Kidney tubule cell (primary cell): ENCODE measurements around the gene SLC9A9.
A peak's percentile ranks its signal among the peaks of the same experiment; 100 is the strongest.
"Not testable (repeated sequence)": the region's sequence is repeated elsewhere in the genome, so short reads cannot be mapped to it uniquely, and the experiment has no call there.

ENCODE experiments used
- DNase-seq: peaks from one replicate; pipeline ENCODE4 v3.0.0-alpha.2; 2018; ENCODE audit warnings: low spot score

Gene SLC9A9

DNA sequence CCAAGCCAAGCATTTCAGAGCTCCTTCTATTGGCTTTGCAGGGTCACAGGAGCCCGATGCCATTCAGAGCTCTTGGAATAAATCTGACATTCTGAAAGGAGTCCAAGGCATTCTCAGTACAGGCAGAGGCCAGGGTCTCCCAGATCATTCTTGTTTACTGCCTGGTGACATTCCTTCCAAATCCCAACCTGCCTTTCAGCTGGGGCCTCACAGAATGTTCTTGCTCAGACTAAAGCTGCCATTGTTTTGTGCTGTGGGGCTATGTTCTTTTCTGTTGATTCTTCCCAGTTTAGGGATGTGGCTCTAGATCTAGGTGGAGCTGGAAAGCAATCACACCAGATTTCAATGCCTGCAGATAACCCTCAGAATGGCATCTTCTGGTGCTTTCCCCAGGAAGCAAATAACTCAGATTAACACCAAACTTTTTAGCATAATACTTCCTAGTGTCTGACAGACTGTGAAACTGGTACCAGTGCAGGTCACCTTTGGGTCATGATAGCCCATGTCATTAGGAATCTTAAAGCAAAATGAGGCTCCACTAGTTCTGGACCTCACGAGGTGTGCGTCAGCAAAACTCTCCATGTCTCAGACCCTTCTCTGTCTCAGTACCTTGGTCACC lies 561.8 kb downstream of the SLC9A9 start:
- DNase-seq, result no peak

- DNase-seq, result no peak
Measured at GRCh38 chr3:143283432-143284128, 564.7 kb downstream of the SLC9A9 start.

DNA sequence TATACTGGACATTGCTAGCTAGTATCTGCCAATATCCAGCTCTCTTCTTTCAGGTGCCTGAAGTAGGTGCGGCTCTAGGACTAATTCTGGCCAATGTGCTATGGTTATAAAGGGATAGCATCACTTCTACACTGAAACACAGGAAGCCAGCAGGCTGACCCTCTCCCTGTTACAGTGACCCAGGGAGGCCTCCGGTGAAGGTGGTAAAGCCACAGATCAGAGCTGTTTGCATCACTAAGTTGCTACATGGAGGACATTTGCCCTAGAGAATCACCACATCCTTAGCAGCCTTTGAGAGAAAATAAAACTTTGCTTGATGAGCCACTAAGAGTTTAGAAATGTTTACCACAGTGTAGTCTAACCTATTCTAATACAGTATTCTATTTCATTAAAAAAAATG lies 567.3 kb downstream of the SLC9A9 start:
- no peak for DNase-seq

DNA sequence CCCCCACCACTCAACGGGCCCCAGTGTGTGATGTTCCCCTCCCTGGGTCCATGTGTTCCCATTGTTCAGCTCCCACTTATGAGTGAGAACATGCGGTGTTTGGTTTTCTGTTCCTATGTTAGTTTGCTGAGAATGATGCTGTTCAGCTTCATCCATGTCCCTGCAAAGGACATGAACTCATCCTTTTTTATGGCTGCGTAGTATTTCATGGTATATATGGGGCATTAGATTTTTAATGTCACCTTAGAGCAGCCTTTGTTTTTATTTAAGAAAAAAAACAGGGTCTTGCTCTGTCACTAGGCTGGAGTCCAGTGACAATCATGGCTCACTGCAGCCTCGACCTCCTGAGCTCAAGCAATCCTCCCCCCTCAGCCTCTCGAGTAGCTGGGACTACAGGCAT lies 568.7 kb downstream of the SLC9A9 start:
- not testable (repeated sequence) for DNase-seq

- no peak for DNase-seq
Measured at GRCh38 chr3:143278721-143279120, 569.5 kb downstream of the SLC9A9 start.

DNA sequence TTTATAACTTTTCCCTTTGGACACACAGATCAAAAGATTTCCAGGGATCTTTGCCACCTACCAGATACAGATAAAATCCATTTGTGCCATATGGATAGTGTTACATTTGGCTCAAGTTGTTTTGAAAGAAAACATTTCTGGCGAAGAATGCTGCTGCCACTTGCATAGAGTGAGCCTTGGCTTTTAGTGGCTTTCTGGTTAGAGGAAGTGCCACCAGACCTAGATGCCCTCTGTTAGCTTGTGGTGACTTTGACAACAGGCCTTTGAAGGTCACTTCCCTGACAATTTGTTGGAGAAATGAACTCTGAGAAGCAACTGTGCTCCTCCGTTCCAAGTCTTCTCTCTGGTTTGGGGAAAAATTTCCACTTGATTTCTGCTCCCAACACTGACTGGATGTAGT lies 570.7 kb downstream of the SLC9A9 start:
- no peak for DNase-seq

- no peak for DNase-seq
Measured at GRCh38 chr3:143276592-143276991, 571.7 kb downstream of the SLC9A9 start.

GRCh38 chr3:143273975-143274690 lies 574.1 kb downstream of the SLC9A9 start:
- no peak for DNase-seq

DNA sequence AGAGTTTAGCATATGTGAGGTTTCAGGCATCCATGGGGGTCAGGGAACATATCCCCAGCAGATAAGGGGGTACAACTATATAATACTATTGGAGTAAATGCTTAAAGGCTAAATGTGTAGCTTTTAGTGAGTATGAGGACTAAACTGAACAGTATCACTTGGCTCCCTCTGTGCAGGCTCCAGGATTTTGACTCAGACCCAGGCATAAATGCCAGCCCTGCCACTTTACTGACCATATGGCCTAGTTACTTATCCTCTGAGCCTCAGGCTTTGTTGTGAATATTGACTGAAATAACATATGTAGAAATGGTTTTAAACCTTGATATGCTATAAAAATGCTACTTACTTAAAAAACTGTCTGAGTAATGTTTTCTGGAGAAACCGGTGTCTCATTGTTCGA lies 577.1 kb downstream of the SLC9A9 start:
- DNase-seq, result no peak

DNA sequence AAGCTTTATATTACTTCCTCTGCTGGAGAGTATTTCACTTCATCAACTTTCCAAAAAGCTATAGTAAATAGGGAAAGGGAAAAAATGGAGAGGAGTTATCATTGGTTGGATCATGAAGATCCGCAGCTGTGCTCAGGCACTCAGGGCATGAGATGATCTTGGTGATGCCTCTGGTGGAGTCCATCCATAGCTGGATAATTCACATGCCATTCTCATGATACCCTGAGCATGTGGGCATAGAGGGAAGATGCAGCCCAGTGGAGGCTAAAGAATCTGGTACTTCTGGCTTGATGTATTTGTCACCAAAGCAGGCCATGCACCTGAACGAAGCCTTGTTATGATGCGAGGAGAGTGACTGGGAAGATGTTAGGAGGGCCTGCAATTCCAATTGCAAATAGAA lies 578.5 kb downstream of the SLC9A9 start:
- peak; percentile 23 for DNase-seq

DNA sequence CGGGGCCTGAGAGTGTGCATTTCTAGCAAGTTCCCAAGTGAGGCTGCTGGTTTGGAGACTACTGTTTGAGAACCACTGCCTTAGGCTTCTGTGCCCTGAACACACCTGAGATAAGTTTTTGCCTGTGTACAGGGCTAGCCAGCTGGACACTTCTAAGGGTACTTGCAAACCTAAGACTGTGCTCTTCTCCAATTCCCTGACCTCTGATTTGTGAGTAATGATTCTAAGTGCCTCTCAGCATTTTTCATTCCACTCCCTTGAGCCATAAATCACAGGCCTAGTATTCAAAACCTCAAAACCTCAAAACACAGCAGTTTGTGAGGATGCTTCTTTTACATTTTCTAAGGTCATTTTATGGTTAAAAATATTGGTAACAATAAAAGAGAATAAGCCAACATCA lies 580.3 kb downstream of the SLC9A9 start:
- no peak for DNase-seq

DNA sequence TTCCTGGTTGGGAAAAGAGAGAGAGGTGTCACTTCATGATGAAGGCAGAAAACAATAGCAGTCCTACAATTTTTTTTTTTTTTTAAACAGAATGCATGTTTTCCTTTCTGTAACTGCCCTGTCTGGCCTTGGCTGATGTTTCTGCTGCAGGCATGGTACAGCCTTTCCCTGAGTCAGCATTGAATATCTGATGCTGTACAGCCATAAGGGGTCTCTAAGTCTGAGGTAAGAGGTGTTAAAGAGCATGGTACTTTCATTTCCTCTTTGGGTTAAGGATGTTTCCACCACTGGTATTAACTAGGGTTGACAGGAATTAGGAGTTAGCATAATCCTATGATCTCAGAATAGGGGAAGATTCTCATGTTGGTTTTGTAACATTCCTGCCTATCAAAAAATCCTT lies 581.3 kb downstream of the SLC9A9 start:
- no peak for DNase-seq

DNA sequence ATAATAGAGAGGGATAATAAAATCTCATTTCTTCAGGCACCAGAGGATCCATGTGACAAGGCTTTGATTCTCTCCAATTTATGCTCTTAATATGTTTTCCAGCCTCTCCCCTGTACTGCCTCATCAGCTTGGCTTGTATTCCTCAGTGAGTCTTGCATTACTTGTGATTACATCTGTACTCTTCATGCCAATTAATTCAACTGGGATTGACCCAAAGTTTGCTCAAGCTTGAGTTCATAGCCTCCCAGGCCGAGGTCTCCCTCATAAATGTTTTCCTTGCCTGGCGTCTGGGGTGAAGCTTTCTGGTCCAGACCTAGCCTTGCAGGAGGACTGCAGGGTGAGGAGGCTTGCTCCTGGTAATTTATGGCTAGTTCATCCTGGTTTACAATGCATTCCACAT lies 581.8 kb downstream of the SLC9A9 start:
- no peak for DNase-seq

- no peak for DNase-seq
Measured at GRCh38 chr3:143265501-143266070, 582.7 kb downstream of the SLC9A9 start.

DNA sequence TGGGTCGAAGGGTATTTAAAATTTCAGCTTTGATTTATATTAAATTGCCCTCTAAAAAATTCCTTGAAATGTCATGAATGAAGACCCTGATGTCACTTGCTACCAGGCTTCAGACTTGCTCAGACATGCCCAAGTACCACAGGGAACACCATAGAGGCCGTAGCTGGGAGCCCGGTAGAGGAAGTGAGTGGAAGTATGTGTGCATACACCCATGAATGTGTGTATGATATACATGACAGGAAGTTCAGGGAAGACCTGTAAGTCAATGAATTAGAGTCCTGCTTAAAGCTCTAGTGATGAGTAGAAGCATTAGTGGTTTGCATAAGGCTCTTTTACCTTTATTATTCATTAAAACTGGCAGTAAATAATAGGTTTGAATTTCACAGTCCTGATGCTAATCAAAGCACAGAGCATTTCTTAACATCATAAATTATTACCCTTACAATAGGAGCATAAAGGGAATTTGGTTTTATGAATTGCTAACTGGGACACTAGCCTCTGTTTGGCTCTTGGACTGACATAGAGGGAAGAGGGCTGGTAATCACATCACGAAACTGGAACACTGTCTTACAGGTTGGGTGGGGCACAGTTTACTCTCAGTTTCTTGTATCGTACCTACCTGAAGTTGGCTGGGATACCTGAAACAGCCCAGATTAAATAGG lies 584.3 kb downstream of the SLC9A9 start:
- no peak for DNase-seq

DNA sequence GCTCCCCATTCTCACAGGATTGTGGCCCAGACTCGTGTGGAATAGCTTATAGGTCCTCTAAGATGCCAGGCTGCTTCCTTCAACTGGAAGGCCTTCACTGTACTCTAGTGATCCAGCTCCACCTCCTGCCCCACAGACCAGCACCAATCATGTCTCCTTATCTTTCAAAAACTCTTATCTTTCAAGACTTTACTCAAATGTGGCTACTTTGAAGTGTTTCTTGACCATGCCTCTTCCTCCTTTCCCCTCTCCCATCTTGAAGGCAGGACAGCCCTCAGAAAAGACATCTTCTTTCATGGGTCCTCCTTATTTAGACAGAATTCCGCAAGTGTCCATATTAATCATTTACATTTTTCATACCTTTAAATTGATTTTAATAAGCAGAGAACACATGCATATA lies 586.4 kb downstream of the SLC9A9 start:
- DNase-seq, result no peak

- no peak for DNase-seq
Measured at GRCh38 chr3:143258692-143259091, 589.6 kb downstream of the SLC9A9 start.

- DNase-seq, result no peak
Measured at GRCh38 chr3:143256416-143256815, 591.9 kb downstream of the SLC9A9 start.

DNA sequence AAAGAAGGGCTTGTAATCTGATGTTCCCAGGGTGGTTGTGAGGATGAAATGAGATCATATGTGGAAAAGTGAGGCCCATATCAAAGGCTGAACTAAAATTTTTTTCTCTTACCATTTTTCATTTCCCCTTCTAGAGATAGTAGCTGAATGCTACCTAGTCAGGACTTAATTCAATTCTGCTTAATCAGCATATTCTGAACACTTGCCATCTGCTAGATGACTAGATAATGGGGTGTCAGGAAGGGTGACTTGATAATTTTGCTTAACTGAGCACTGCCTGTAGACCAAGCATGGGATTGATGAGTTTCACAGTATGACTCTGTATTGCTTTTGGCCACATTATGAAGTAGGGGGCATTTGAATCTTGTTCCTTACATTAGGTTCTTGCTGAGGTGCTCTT lies 592.5 kb downstream of the SLC9A9 start:
- no peak for DNase-seq

DNA sequence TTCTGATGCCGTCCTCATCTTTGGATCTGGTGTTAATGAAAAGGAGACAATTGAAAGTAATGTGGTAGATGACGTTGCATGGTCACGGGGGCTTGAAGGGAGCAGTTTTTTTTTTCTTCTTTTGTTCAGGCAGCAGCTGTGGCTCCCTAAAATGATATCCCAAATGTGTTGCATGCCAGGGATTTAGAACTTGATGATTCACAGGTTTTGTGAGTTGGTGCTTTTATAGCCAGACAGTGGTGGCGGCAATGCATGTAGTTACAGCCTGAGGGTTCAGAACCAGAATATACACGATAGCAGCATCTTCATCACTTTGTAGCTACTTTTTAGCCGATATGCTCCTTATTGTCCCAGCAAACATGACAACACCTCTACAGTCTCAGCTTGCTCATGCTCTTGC lies 595.3 kb downstream of the SLC9A9 start:
- no peak for DNase-seq

GRCh38 chr3:143249014-143249413 lies 599.3 kb downstream of the SLC9A9 start:
- peak; percentile 9 for DNase-seq

DNA sequence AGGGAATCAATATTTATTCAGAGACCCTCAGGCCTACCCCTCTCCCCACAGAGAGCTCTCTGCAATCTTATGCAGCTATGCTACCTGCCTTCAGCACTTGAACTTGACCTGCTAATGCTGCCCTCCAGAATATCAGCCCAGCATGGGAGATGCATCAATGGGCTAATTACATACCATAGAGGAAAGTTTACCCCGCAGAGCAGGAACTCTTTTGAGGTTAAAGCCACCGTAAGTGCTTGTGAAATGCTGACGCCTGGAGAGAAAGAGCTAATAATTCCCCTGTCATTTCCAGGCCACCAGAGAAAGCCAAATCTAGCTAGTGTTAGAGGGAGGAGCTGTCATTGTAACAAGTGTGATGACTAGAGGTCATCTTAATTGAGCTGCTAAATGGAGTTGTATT lies 601.2 kb downstream of the SLC9A9 start:
- no peak for DNase-seq

DNA sequence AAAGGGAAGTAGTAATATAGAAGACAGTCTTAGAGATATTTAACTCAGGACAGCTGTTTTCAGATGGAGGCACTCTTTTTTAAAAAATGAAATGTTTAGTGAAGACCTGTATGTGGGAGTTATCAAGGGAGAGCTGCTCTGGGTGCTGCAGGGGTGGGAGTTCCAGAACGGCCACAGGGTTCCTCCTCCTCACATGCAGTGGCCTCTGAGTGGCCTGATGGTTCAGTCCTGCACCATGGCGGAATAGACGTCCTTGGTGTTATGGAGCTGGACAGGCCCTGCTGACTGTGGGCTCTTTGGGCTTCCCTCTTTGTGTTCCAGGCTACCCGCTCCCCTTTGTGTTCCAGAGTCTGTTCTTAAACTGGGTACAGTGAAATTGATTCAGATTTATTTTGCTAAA lies 602.6 kb downstream of the SLC9A9 start:
- DNase-seq, result no peak
